GM23338 (cell line): ENCODE results near the gene CISD1. TPM values are rescaled to one million over a fixed set of nuclear protein-coding genes. Genes with fewer than 3 reads are reported as not detected.

Experiments
- ATAC-seq: fragments of 200-7000 bp; cut with Tn5 transposase; 3 replicates; pipeline ENCODE4 v1.9.1; 2020
- DNase-seq: peaks from one replicate; pipeline ENCODE4 v3.0.0-alpha.2; 2015; ENCODE audit warnings: low spot score
- H2AFZ ChIP-seq: fragments of 200-600 bp; sonication (generic); 2 replicates; pipeline ENCODE4 v1.8.0; 2016; ENCODE audit warnings: antibody characterized with exemption, mild to moderate bottlenecking, moderate library complexity
- H3F3A ChIP-seq: fragments of 200-600 bp; sonication (generic); replicated peaks from 2 replicates; pipeline ENCODE4 v1.8.0; 2017; ENCODE audit warnings: antibody characterized with exemption, mixed run types, low read depth
- H3K27ac ChIP-seq: fragments of 200-600 bp; sonication (generic); 2 replicates; pipeline ENCODE4 v1.6.1; 2016; ENCODE audit warnings: low read depth
- H3K27me3 ChIP-seq: fragments of 200-600 bp; sonication (generic); 2 replicates; pipeline ENCODE4 v1.8.0; 2016; ENCODE audit warnings: mild to moderate bottlenecking, mixed run types, moderate library complexity; ENCODE audit not compliant: insufficient read depth
- H3K36me3 ChIP-seq: fragments of 200-600 bp; sonication (generic); 2 replicates; pipeline ENCODE4 v1.8.0; 2016; ENCODE audit warnings: mild to moderate bottlenecking; ENCODE audit not compliant: insufficient read depth
- H3K4me1 ChIP-seq: fragments of 200-600 bp; sonication (generic); 2 replicates; pipeline ENCODE4 v1.8.0; 2016; ENCODE audit warnings: mild to moderate bottlenecking, moderate library complexity; ENCODE audit not compliant: insufficient read depth
- H3K4me2 ChIP-seq: fragments of 200-600 bp; sonication (generic); 2 replicates; pipeline ENCODE4 v1.7.1; 2017; ENCODE audit warnings: mixed run types
- H3K4me3 ChIP-seq: fragments of 200-600 bp; sonication (generic); 2 replicates; pipeline ENCODE4 v1.6.1; 2016; ENCODE audit warnings: mixed run types
- H3K79me2 ChIP-seq: fragments of 200-600 bp; sonication (generic); replicated peaks from 2 replicates; pipeline ENCODE4 v1.8.0; 2017; ENCODE audit warnings: mild to moderate bottlenecking; ENCODE audit not compliant: insufficient read depth
- H3K9me2 ChIP-seq: fragments of 200-600 bp; sonication (generic); 2 replicates; pipeline ENCODE4 v1.8.0; 2017; ENCODE audit not compliant: insufficient read depth
- H4K20me1 ChIP-seq: fragments of 200-600 bp; sonication (generic); replicated peaks from 2 replicates; pipeline ENCODE4 v1.8.0; 2017; ENCODE audit warnings: mild to moderate bottlenecking; ENCODE audit not compliant: insufficient read depth
- H3K27ac Mint-ChIP-seq: 2 replicates; pipeline ENCODE4 v1.8.0; 2020; ENCODE audit warnings: inconsistent platforms, mild to moderate bottlenecking, moderate library complexity, mixed read lengths
- H3K27me3 Mint-ChIP-seq: 3 replicates; pipeline ENCODE4 v1.8.0; 2022; ENCODE audit warnings: low read depth, mild to moderate bottlenecking, moderate library complexity, mixed read lengths, inconsistent platforms; ENCODE audit not compliant: insufficient read depth, poor library complexity
- H3K36me3 Mint-ChIP-seq: 3 replicates; pipeline ENCODE4 v1.8.0; 2021; ENCODE audit warnings: low read depth, mild to moderate bottlenecking, inconsistent platforms, moderate library complexity, mixed read lengths
- H3K4me1 Mint-ChIP-seq: 3 replicates; pipeline ENCODE4 v1.8.0; 2020; ENCODE audit warnings: mild to moderate bottlenecking, inconsistent platforms, mixed read lengths
- H3K4me3 Mint-ChIP-seq: 3 replicates; pipeline ENCODE4 v1.8.0; 2021; ENCODE audit warnings: moderate library complexity, mild to moderate bottlenecking, inconsistent platforms, mixed read lengths
- H3K9me3 Mint-ChIP-seq: 3 replicates; pipeline ENCODE4 v1.8.0; 2020; ENCODE audit warnings: moderate library complexity, mild to moderate bottlenecking, inconsistent platforms, mixed read lengths
- CREB1 ChIP-seq: fragments of 250-450 bp; sonication (Bioruptor Pico); IDR thresholded peaks from 2 replicates; pipeline ENCODE4 v1.5.0; 2020; ENCODE audit warnings: low read depth, mild to moderate bottlenecking, moderate library complexity
- EZH2 ChIP-seq: fragments of 200-600 bp; sonication (generic); IDR thresholded peaks from one replicate; pipeline ENCODE4 v1.8.0; 2017; ENCODE audit warnings: antibody characterized with exemption, mild to moderate bottlenecking, low read depth; ENCODE audit not compliant: unreplicated experiment
- EZH2phosphoT487 ChIP-seq: fragments of 200-600 bp; sonication (generic); IDR thresholded peaks from one replicate; pipeline ENCODE4 v1.8.1; 2018; ENCODE audit warnings: antibody characterized with exemption; ENCODE audit not compliant: unreplicated experiment
- NANOG ChIP-seq: IDR thresholded peaks from 2 replicates; pipeline ENCODE4 v1.6.1; 2016; ENCODE audit warnings: antibody characterized with exemption, borderline replicate concordance
- POLR2AphosphoS5 ChIP-seq: IDR thresholded peaks from 2 replicates; pipeline ENCODE4 v1.6.1; 2016; ENCODE audit warnings: antibody characterized with exemption, low read depth
- ZNF114 ChIP-seq: fragments of 250-450 bp; sonication (Bioruptor Pico); IDR thresholded peaks from 2 replicates; pipeline ENCODE4 v1.5.0; 2020; ENCODE audit warnings: mild to moderate bottlenecking, moderate library complexity
- polyA plus RNA-seq: library from polyadenylated mRNA; unstranded; fragments of >200 nt; fragmentation: Nextera tagmentation; extraction: Ambion mirVana; gene quantifications from 2 replicates; pipeline ENCODE4 v1.2.1, GENCODE V29; 2016
- total RNA-seq: library from RNA; depleted of rRNA; stranded (reverse); fragments of >200 nt; shearing (Covaris generic); gene quantifications from 2 replicates; pipeline ENCODE4 v1.2.3, GENCODE V29; 2014
- TF ChIP-seq, protein P1 (sequence below): IDR thresholded peaks from 2 replicates; pipeline ENCODE4 v1.6.1; 2016; ENCODE audit warnings: antibody characterized with exemption
- TF ChIP-seq, protein P2 (sequence below): fragments of 250-450 bp; sonication (Bioruptor Pico); IDR thresholded peaks from 2 replicates; pipeline ENCODE4 v1.5.0; 2020; ENCODE audit warnings: mild to moderate bottlenecking, moderate library complexity
- TF ChIP-seq, protein P3 (sequence below), 2 experiments: fragments of 200-600 bp in 1 of 2; sonication (generic) in 1 of 2; conservative IDR thresholded peaks; 2 replicates each; pipeline versions ENCODE4 v1.5.1 to v1.6.1; 2016 to 2017; ENCODE audit warnings: antibody characterized with exemption in 2 of 2, low read depth in 2 of 2, mild to moderate bottlenecking in 2 of 2, moderate library complexity in 1 of 2

CISD1 gene
- total and polyA plus RNA-seq, 2 experiments from 2014 or later, result 19.9 to 99.9 TPM

DNA sequence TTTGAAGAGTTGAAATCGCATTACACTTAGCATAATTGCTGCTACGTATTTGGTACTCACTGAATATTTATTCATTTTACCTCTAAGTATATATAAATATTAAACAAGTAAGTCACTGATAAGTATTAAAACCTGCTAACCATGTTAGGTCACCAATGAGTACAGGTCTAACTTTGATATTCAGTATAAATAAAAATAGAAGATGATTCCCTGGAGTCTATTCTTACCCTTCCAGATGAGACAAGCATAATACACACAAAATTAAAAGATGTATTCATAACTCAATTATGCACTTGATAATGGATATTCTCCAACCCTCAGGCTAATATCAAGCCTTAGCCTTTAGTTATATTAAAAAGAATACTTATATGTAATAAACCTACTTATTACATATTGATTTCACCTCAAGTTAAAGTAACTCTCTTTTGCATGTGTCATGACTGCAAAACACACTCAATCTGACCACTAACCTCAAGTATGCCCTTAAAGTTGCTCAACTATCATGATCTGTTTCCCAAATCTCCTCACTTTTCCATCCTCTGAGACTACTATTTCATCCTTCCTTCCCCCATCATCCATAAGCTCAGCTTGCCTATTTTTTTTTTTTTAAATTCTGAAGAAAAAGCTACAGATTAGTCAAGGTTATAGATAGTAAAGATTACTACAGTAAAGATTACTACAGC lies 48.1 kb upstream of the CISD1 start:
- Histone ChIP-seq H2AFZ (no peak overlapping the region), H3K27ac (no peak overlapping the region), H3K9me2 (no peaks in the 10 kb centered on the region), H3K4me3 (no peak overlapping the region), H3K4me1 (no peaks in the 10 kb centered on the region), H3K4me2 (no peak overlapping the region), H3K36me3 (no peaks in the 10 kb centered on the region; the same call in 1 of the 2 replicates), H3F3A (no peaks in the 10 kb centered on the region), H3K27me3 (no peaks in the 10 kb centered on the region), H4K20me1 (no peaks in the 10 kb centered on the region; the same call in 1 of the 2 replicates), H3K79me2 (no peaks in the 10 kb centered on the region)
- H3K27ac Mint-ChIP-seq, result no peak overlapping the region
- no peak for ATAC-seq
- H3K36me3 Mint-ChIP-seq, result no peaks in the 10 kb centered on the region
- H3K4me1 Mint-ChIP-seq, result peaks cover 3% of the 10 kb centered on the region; the same call in 2 of the 3 replicates
- H3K9me3 Mint-ChIP-seq, result no peaks in the 10 kb centered on the region
- H3K4me3 Mint-ChIP-seq, result no peak overlapping the region
- TF ChIP-seq CREB1 (CRISPR knock-in tag), result no peak
- no peaks in the 10 kb centered on the region for H3K27me3 Mint-ChIP-seq
- DNase-seq, result no peak

DNA sequence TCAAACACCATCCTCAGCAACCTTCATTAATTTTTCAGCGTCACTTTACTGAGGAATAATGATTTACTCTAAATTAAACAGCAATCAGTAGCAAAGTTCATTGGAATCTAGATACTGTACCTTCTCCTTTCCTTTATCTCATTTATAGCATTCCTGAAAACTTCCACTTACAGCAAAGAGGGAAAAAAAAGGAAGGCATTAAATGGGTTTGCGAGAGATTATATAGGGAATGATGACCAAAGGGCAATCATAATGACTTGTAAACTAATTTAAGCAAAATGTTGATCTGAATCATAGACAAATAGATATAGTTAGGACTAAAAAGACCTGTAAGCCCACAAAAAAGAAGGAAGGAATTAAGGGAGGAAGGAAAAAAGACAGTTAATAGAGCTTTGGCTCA lies 43.3 kb upstream of the CISD1 start:
- H3K9me2 ChIP-seq, result 0 out of 2 replicates have a peak, but pooled peaks cover 2% of the 10 kb centered on the region
- peaks cover 18% of the 10 kb centered on the region for H3K36me3 Mint-ChIP-seq
- no peaks in the 10 kb centered on the region for H3F3A ChIP-seq
- no peaks in the 10 kb centered on the region for H3K4me1 ChIP-seq
- TF ChIP-seq, protein P1, sequence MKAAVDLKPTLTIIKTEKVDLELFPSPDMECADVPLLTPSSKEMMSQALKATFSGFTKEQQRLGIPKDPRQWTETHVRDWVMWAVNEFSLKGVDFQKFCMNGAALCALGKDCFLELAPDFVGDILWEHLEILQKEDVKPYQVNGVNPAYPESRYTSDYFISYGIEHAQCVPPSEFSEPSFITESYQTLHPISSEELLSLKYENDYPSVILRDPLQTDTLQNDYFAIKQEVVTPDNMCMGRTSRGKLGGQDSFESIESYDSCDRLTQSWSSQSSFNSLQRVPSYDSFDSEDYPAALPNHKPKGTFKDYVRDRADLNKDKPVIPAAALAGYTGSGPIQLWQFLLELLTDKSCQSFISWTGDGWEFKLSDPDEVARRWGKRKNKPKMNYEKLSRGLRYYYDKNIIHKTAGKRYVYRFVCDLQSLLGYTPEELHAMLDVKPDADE, result no peak
- TF ChIP-seq POLR2AphosphoS5 (no peak), ZNF114 (CRISPR knock-in tag) (no peak), EZH2phosphoT487 (no peak), NANOG (no peak), EZH2 (no peak)
- TF ChIP-seq, protein P2, sequence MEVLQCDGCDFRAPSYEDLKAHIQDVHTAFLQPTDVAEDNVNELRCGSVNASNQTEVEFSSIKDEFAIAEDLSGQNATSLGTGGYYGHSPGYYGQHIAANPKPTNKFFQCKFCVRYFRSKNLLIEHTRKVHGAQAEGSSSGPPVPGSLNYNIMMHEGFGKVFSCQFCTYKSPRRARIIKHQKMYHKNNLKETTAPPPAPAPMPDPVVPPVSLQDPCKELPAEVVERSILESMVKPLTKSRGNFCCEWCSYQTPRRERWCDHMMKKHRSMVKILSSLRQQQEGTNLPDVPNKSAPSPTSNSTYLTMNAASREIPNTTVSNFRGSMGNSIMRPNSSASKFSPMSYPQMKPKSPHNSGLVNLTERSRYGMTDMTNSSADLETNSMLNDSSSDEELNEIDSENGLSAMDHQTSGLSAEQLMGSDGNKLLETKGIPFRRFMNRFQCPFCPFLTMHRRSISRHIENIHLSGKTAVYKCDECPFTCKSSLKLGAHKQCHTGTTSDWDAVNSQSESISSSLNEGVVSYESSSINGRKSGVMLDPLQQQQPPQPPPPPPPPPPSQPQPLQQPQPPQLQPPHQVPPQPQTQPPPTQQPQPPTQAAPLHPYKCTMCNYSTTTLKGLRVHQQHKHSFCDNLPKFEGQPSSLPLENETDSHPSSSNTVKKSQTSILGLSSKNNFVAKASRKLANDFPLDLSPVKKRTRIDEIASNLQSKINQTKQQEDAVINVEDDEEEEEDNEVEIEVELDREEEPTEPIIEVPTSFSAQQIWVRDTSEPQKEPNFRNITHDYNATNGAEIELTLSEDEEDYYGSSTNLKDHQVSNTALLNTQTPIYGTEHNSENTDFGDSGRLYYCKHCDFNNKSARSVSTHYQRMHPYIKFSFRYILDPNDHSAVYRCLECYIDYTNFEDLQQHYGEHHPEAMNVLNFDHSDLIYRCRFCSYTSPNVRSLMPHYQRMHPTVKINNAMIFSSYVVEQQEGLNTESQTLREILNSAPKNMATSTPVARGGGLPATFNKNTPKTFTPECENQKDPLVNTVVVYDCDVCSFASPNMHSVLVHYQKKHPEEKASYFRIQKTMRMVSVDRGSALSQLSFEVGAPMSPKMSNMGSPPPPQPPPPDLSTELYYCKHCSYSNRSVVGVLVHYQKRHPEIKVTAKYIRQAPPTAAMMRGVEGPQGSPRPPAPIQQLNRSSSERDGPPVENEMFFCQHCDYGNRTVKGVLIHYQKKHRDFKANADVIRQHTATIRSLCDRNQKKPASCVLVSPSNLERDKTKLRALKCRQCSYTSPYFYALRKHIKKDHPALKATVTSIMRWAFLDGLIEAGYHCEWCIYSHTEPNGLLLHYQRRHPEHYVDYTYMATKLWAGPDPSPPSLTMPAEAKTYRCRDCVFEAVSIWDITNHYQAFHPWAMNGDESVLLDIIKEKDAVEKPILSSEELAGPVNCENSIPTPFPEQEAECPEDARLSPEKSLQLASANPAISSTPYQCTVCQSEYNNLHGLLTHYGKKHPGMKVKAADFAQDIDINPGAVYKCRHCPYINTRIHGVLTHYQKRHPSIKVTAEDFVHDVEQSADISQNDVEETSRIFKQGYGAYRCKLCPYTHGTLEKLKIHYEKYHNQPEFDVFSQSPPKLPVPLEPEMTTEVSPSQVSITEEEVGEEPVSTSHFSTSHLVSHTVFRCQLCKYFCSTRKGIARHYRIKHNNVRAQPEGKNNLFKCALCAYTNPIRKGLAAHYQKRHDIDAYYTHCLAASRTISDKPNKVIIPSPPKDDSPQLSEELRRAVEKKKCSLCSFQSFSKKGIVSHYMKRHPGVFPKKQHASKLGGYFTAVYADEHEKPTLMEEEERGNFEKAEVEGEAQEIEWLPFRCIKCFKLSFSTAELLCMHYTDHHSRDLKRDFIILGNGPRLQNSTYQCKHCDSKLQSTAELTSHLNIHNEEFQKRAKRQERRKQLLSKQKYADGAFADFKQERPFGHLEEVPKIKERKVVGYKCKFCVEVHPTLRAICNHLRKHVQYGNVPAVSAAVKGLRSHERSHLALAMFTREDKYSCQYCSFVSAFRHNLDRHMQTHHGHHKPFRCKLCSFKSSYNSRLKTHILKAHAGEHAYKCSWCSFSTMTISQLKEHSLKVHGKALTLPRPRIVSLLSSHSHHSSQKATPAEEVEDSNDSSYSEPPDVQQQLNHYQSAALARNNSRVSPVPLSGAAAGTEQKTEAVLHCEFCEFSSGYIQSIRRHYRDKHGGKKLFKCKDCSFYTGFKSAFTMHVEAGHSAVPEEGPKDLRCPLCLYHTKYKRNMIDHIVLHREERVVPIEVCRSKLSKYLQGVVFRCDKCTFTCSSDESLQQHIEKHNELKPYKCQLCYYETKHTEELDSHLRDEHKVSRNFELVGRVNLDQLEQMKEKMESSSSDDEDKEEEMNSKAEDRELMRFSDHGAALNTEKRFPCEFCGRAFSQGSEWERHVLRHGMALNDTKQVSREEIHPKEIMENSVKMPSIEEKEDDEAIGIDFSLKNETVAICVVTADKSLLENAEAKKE (CRISPR knock-in tag), result no peak
- TF ChIP-seq, protein P3, sequence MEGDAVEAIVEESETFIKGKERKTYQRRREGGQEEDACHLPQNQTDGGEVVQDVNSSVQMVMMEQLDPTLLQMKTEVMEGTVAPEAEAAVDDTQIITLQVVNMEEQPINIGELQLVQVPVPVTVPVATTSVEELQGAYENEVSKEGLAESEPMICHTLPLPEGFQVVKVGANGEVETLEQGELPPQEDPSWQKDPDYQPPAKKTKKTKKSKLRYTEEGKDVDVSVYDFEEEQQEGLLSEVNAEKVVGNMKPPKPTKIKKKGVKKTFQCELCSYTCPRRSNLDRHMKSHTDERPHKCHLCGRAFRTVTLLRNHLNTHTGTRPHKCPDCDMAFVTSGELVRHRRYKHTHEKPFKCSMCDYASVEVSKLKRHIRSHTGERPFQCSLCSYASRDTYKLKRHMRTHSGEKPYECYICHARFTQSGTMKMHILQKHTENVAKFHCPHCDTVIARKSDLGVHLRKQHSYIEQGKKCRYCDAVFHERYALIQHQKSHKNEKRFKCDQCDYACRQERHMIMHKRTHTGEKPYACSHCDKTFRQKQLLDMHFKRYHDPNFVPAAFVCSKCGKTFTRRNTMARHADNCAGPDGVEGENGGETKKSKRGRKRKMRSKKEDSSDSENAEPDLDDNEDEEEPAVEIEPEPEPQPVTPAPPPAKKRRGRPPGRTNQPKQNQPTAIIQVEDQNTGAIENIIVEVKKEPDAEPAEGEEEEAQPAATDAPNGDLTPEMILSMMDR (conservative IDR thresholded peaks at IDR 0.05; ENCODE audit: low read depth in 2 of 2), result no peak
- no peak overlapping the region for H3K4me3 ChIP-seq
- H2AFZ ChIP-seq, result no peak overlapping the region
- no peak for DNase-seq
- no peak overlapping the region for H3K4me2 ChIP-seq
- no peaks in the 10 kb centered on the region for H3K27me3 ChIP-seq
- H3K4me1 Mint-ChIP-seq, result peaks cover 4% of the 10 kb centered on the region; the same call in 2 of the 3 replicates
- H4K20me1 ChIP-seq, result no peaks in the 10 kb centered on the region
- no peak overlapping the region for H3K4me3 Mint-ChIP-seq
- H3K79me2 ChIP-seq, result peaks cover 8% of the 10 kb centered on the region
- H3K27ac Mint-ChIP-seq, result no peak overlapping the region
- H3K36me3 ChIP-seq, result no peaks in the 10 kb centered on the region; the same call in 1 of the 2 replicates
- no peak for ATAC-seq
- H3K27me3 Mint-ChIP-seq, result peaks cover 1% of the 10 kb centered on the region
- H3K27ac ChIP-seq, result no peak overlapping the region
- peaks cover 4% of the 10 kb centered on the region; the same call in 2 of the 3 replicates for H3K9me3 Mint-ChIP-seq
